ENCODE results near the gene CGREF1.
"Not testable (repeated sequence)": the region's sequence is repeated elsewhere in the genome, so short reads cannot be mapped to it uniquely, and the experiment has no call there.

The CGREF1 gene

GRCh38 chr2:27086724-27087593 lies 32.0 kb downstream of the CGREF1 start, which contains the start of gene KHK:
Gene KHK, plus strand, starts transcription at chr2:27086772. Its CDS starts 488 bp downstream, at chr2:27087260.
- DNase-seq: peak in 1 of 6 experiments; percentile 30

- peak; percentile 94 to 98 (median 96) for DNase-seq
These were observed 32.7 kb downstream of the CGREF1 start for GRCh38 chr2:27086090-27086723.

GRCh38 chr2:27085673-27086089 lies 33.2 kb downstream of the CGREF1 start:
- DNase-seq: peak in 4 of 6 experiments; percentile 17 to 52 (median 34)

- no peak for DNase-seq
These were observed 33.8 kb downstream of the CGREF1 start for GRCh38 chr2:27085062-27085672.

- no peak for DNase-seq
These were observed 34.4 kb downstream of the CGREF1 start for GRCh38 chr2:27084297-27085061.

- DNase-seq: no peak
These were observed 35.3 kb downstream of the CGREF1 start for GRCh38 chr2:27083410-27084296.

GRCh38 chr2:27082773-27083409 lies 36.0 kb downstream of the CGREF1 start:
- no peak for DNase-seq

- no peak for DNase-seq
These were observed 36.8 kb downstream of the CGREF1 start for GRCh38 chr2:27081984-27082772.

- DNase-seq: no peak
These were observed 38.4 kb downstream of the CGREF1 start for GRCh38 chr2:27080603-27080936.

- DNase-seq: no peak
These were observed 38.8 kb downstream of the CGREF1 start for GRCh38 chr2:27080140-27080469.

GRCh38 chr2:27079233-27080139 lies 39.4 kb downstream of the CGREF1 start:
- no peak for DNase-seq

- no peak for DNase-seq
These were observed 40.4 kb downstream of the CGREF1 start, which contains the start of gene EMILIN1 for GRCh38 chr2:27078267-27079194. Gene EMILIN1, plus strand, starts transcription at chr2:27078615. Its CDS starts 451 bp downstream, at chr2:27079066.

GRCh38 chr2:27077231-27077630 lies 41.7 kb downstream of the CGREF1 start:
- DNase-seq: no peak

- DNase-seq: no peak
These were observed 42.6 kb downstream of the CGREF1 start for GRCh38 chr2:27076323-27076722.

- not testable (repeated sequence) for DNase-seq
These were observed 43.4 kb downstream of the CGREF1 start for GRCh38 chr2:27075566-27075871.

GRCh38 chr2:27074738-27075565 lies 44.0 kb downstream of the CGREF1 start:
- DNase-seq: peak; percentile 13 to 69 (median 38)

GRCh38 chr2:27073782-27074181 lies 45.1 kb downstream of the CGREF1 start:
- DNase-seq: no peak

- DNase-seq: no peak
These were observed 46.0 kb downstream of the CGREF1 start for GRCh38 chr2:27072920-27073319.
